Common myeloid progenitor, CD34-positive (primary cell): ENCODE data around the gene ACR.

ENCODE experiments used
- CTCF ChIA-PET: fragments of 350-600 bp; sonication (Branson Sonifier 250); formaldehyde crosslinking; loops from one replicate; lab custom pipeline; 2021; ENCODE audit warnings: antibody characterized with exemption; lab: Charles Lee
- POLR2A ChIA-PET: fragments of 350-600 bp; sonication (Branson Sonifier 250); formaldehyde crosslinking; loops from one replicate; lab custom pipeline; 2021; ENCODE audit warnings: antibody characterized with exemption; lab: Charles Lee
- DNase-seq, 3 donors: peaks; one replicate each; pipeline versions ENCODE4 v3.0.0 to v3.0.0-alpha.2; 2013
- H3K27ac ChIP-seq, 2 experiments: 1 replicate in 1 of 2; 2 replicates in 1 of 2; pipeline ENCODE4 v1.7.0; 2013; ENCODE audit warnings: inconsistent platforms in 2 of 2, low read length in 2 of 2, mild to moderate bottlenecking in 2 of 2, low read depth in 1 of 2, moderate library complexity in 1 of 2; ENCODE audit not compliant: severe bottlenecking in 2 of 2, insufficient read depth in 1 of 2, poor library complexity in 1 of 2
- H3K27me3 ChIP-seq, 5 experiments: replicated peaks in 2 of 5; 1 replicate in 3 of 5; 2 replicates in 2 of 5; pipeline versions ENCODE4 v1.6.1 to v1.7.0; 2013; ENCODE audit warnings: low read length in 4 of 5, mild to moderate bottlenecking in 2 of 5, moderate library complexity in 2 of 5, inconsistent platforms in 1 of 5; ENCODE audit not compliant: insufficient read depth in 5 of 5, control insufficient read depth in 4 of 5
- H3K36me3 ChIP-seq, 4 experiments: 1 replicate in 2 of 4; 2 replicates in 2 of 4; pipeline versions ENCODE4 v1.6.1 to v1.7.0; 2013; ENCODE audit warnings: low read length in 3 of 4, control low read depth in 1 of 4, mild to moderate bottlenecking in 1 of 4; ENCODE audit not compliant: control insufficient read depth in 4 of 4, insufficient read depth in 4 of 4
- H3K4me1 ChIP-seq, 4 experiments: 1 replicate in 3 of 4; 2 replicates in 1 of 4; pipeline versions ENCODE4 v1.6.1 to v1.7.1; 2013; ENCODE audit warnings: low read length in 3 of 4, mild to moderate bottlenecking in 3 of 4, control low read depth in 1 of 4, inconsistent platforms in 1 of 4, moderate library complexity in 1 of 4; ENCODE audit not compliant: control insufficient read depth in 4 of 4, insufficient read depth in 4 of 4; ENCODE audit errors: control extremely low read depth in 1 of 4
- H3K4me3 ChIP-seq, 7 experiments: 1 replicate in 4 of 7; 2 replicates in 3 of 7; pipeline versions ENCODE4 v1.5.1 to v1.7.0; 2013; ENCODE audit warnings: mild to moderate bottlenecking in 7 of 7, low read length in 6 of 7, moderate library complexity in 6 of 7, inconsistent platforms in 2 of 7, low read depth in 2 of 7, control low read depth in 1 of 7; ENCODE audit not compliant: insufficient read depth in 4 of 7, control insufficient read depth in 1 of 7; ENCODE audit errors: extremely low read depth in 1 of 7
- H3K9me3 ChIP-seq, 5 experiments: 1 replicate in 4 of 5; 2 replicates in 1 of 5; pipeline versions ENCODE4 v1.6.1 to v1.7.1; 2013; ENCODE audit warnings: low read length in 4 of 5, mild to moderate bottlenecking in 2 of 5, inconsistent platforms in 1 of 5, low read depth in 1 of 5, moderate library complexity in 1 of 5; ENCODE audit not compliant: control insufficient read depth in 4 of 5, insufficient read depth in 2 of 5; ENCODE audit errors: control extremely low read depth in 1 of 5
- WGBS: methylation state at CpG from one replicate; pipeline ENCODE4 v1.1.5; 2013; ENCODE audit not compliant: insufficient coverage; 5-methylcytosine and 5-hydroxymethylcytosine counted together

Gene ACR

DNA sequence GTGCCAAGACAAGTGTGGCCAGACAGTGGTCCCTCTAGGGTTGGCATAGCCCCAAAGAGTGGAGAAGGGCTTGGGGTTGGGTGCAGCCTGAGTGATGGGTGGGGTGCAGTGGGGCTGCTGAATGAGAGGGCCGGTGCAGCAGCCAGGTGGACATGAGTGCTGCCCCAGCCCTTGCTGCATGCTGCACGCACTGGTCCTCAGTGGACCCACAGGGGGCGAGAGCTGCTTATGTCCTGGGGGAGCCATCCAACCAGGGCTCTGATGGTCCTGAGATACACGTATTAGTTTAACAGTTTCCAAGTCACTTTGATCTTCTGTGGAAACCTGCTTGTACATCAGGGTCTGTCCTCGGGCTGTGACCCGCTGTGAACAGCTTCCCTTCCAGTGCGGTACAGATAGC, 23.9 kb upstream of the ACR start:
- WGBS: 96% methylated on average over 7 of the region's 7 CpGs
- Histone ChIP-seq H3K4me1 (no peaks in the 10 kb centered on the region), H3K27me3 (no peaks in the 10 kb centered on the region), H3K27ac (peak overlapping the region in 1 of 2 experiments; percentile 20), H3K4me3 (no peak overlapping the region), H3K9me3 (no peaks in the 10 kb centered on the region), H3K36me3 (peaks cover 6 to 95% (median 73%) of the 10 kb centered on the region in 4 experiments)
- ChIA-PET POLR2A (no interaction called here), CTCF (no interaction called here)
- DNase-seq: no peak

DNA sequence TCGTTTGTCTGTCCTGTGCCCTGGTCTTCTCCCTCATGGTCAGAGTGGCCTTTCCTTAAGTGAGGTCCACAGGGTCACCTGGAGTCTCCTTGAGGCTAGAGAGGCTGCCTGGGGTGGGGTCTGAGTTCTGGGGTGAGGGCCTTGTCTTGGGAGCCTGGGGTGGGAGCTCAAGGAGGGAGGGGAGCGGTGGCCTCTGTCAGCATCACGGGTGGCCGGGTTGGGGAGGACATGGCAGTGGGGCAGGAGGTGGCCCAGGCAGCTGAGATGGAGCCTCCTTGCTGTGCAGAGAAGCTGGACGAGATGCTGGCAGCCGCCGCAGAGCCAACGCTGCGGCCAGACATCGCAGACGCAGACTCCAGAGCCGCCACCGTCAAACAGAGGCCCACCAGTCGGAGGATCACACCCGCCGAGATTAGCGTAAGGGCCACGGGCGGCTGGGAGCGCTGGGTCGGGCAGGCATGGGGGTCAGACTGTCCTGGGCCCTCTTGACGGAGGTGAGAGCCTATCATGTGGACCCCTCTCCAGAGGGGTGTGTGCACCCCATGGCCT, 23.3 kb upstream of the ACR start:
- 96% methylated on average over 22 of the region's 22 CpGs for WGBS
- H3K4me1 ChIP-seq: no peaks in the 10 kb centered on the region
- peak overlapping the region in 1 of 2 experiments; percentile 20 for H3K27ac ChIP-seq
- ChIA-PET CTCF (interaction anchor here (1.1 kb wide), 1 partner anchor 23 kb away, joined by 3 read pairs; no protein-coding TSS in a partner anchor), POLR2A (interaction anchor here (0.6 kb wide), 1 partner anchor 18 kb away, joined by 6 read pairs; no protein-coding TSS in a partner anchor)
- H3K9me3 ChIP-seq: no peaks in the 10 kb centered on the region
- no peaks in the 10 kb centered on the region for H3K27me3 ChIP-seq
- no peak for DNase-seq
- H3K36me3 ChIP-seq: peaks cover 6 to 95% (median 69%) of the 10 kb centered on the region in 4 experiments
- no peak overlapping the region for H3K4me3 ChIP-seq

DNA sequence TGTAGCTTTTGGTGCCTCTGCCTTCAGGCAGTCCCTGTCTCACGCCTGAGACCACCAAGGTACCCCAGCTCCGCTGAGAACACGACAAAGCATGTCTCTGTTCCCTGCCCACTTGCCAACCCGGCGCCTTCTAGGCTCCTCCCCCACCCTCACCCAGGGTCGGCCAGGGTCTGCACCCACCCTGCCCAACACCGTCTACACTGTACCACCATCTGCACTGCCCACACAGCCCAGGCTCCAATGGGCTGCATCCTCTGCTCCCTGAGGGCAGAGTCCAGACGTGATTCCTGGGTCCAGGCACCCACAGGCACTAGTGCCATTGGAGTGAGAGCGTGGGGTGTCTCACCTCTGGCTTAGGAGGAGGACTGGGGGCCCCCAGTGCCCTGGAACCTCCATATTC, 22.8 kb upstream of the ACR start:
- ChIA-PET POLR2A (interaction anchor here (0.6 kb wide), 1 partner anchor 18 kb away, joined by 6 read pairs; no protein-coding TSS in a partner anchor), CTCF (interaction anchor here (1.1 kb wide), 1 partner anchor 24 kb away, joined by 3 read pairs; no protein-coding TSS in a partner anchor)
- Histone ChIP-seq H3K4me1 (no peaks in the 10 kb centered on the region), H3K4me3 (no peak overlapping the region), H3K27me3 (no peaks in the 10 kb centered on the region), H3K36me3 (peaks cover 6 to 89% (median 65%) of the 10 kb centered on the region in 4 experiments), H3K27ac (no peak overlapping the region), H3K9me3 (no peaks in the 10 kb centered on the region)
- WGBS: 95% methylated on average over 3 of the region's 9 CpGs
- DNase-seq: no peak

DNA sequence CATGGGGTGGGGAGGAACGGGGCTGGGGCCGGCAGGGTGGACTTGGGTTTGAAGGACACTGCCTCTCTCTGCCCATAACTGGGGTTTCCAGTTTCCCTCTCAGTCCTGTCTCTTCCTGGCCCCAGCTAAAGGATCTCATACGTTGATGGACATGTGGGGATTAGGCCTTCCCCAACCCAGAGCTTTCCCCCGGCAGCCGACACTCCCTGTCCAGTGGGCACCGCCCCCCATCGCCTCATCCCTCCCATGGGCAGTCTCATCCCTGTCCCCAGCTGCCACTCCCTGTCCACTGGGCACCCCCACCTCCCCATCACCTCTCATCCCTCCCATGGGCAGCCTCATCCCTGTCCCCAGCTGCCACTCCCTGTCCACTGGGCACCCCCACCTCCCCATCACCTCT, 22.2 kb upstream of the ACR start:
- POLR2A ChIA-PET: no interaction called here
- no peak overlapping the region for H3K27ac ChIP-seq
- CTCF ChIA-PET: interaction anchor here (1.1 kb wide), 1 partner anchor 24 kb away, joined by 3 read pairs; no protein-coding TSS in a partner anchor
- H3K27me3 ChIP-seq: no peaks in the 10 kb centered on the region
- 100% methylated on average over 5 of the region's 7 CpGs for WGBS
- H3K36me3 ChIP-seq: peaks cover 6 to 85% (median 60%) of the 10 kb centered on the region in 4 experiments
- no peak overlapping the region for H3K4me3 ChIP-seq
- no peak for DNase-seq
- no peaks in the 10 kb centered on the region for H3K9me3 ChIP-seq
- H3K4me1 ChIP-seq: no peaks in the 10 kb centered on the region

DNA sequence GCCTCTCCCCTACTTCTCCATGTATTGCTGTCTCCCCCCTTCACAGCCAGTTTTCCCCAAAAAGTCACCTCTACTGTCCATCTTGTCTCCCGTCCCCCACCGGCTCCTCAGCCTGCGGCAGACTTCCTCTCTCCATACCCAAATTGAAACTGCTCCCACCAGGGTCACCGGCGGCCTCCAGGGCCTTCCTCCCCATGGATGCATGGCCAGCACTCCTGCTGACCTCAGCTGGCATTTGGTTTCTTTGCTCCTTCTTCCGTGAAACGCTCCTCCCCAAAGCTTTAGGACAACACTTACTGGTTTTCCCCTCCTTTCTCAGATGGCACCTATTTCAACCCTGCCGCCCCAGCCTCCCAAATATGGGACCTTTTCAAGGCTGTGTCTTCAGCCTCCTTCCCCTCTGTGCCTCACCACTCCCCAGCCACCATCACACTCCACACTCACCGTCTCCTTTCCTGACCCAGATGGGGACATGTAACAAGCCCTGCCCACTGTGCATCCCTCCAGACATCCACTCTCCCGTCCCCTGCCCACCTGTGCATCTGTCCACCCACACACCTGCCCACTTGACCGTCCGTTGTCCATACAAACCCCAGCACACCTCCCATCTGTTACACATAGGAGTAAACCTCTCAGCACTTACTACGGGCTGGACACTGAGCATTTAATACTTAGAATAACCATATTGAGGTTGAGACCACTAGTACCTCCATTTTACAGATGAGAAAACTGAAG, 21.5 kb upstream of the ACR start:
- POLR2A ChIA-PET: no interaction called here
- Histone ChIP-seq H3K9me3 (no peaks in the 10 kb centered on the region), H3K4me1 (no peaks in the 10 kb centered on the region), H3K27me3 (no peaks in the 10 kb centered on the region), H3K36me3 (peaks cover 6 to 84% (median 59%) of the 10 kb centered on the region in 4 experiments), H3K27ac (no peak overlapping the region), H3K4me3 (no peak overlapping the region)
- no peak for DNase-seq
- CTCF ChIA-PET: interaction anchor here (1.3 kb wide), 1 partner anchor 10 kb away, joined by 6 read pairs; no protein-coding TSS in a partner anchor
- 96% methylated on average over 12 of the region's 13 CpGs for WGBS

DNA sequence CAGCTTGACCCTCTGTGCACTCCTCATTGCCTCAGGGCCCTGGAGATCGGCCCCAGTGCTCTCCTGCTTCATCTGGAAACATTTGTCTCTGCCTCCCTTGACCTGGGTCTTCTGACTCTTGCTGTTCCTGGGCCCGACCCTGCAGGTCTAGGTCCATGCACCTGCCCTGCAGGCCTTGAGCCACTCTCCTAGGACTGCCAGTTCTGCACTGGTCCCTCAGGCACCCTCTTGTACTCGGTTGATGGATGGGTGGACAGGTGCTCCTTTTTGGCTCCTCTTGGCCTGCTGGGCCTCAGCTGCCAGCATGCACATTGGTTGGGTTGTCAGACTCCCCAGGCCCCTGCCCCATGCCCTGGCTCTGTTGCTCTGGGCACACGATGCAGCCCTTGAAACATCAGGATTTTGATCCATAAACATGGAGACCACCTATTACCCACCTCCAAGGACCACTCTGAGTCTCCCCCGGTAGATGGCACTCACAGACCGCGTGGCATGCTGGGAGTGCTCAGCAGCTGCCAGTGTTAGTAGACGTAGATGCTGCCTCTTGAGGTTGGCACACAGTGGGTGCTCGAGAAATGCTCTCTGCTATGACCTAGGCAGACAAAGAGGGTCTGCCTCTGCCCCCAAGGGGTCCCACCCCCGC, 20.2 kb upstream of the ACR start:
- Histone ChIP-seq H3K36me3 (peaks cover 6 to 84% (median 59%) of the 10 kb centered on the region in 4 experiments), H3K27me3 (no peaks in the 10 kb centered on the region), H3K4me1 (no peaks in the 10 kb centered on the region), H3K9me3 (no peaks in the 10 kb centered on the region), H3K4me3 (no peak overlapping the region), H3K27ac (no peak overlapping the region)
- ChIA-PET CTCF (interaction anchor here (1.3 kb wide), 1 partner anchor 8 kb away, joined by 6 read pairs; no protein-coding TSS in a partner anchor), POLR2A (no interaction called here)
- DNase-seq: no peak
- WGBS: 96% methylated on average over 7 of the region's 10 CpGs
